GM20431 (cell line): ENCODE results near the gene SETDB2.

ENCODE experiments used
- in situ Hi-C: fragments of 300-500 bp; cut with MseI, MboI; formaldehyde crosslinking; loops from one replicate; pipeline ENCODE4 v1.15.0; 2020; ENCODE audit warnings: low sequenced_read_pairs; ENCODE audit not compliant: unreplicated experiment

Gene SETDB2, protein sequence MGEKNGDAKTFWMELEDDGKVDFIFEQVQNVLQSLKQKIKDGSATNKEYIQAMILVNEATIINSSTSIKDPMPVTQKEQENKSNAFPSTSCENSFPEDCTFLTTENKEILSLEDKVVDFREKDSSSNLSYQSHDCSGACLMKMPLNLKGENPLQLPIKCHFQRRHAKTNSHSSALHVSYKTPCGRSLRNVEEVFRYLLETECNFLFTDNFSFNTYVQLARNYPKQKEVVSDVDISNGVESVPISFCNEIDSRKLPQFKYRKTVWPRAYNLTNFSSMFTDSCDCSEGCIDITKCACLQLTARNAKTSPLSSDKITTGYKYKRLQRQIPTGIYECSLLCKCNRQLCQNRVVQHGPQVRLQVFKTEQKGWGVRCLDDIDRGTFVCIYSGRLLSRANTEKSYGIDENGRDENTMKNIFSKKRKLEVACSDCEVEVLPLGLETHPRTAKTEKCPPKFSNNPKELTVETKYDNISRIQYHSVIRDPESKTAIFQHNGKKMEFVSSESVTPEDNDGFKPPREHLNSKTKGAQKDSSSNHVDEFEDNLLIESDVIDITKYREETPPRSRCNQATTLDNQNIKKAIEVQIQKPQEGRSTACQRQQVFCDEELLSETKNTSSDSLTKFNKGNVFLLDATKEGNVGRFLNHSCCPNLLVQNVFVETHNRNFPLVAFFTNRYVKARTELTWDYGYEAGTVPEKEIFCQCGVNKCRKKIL

DNA sequence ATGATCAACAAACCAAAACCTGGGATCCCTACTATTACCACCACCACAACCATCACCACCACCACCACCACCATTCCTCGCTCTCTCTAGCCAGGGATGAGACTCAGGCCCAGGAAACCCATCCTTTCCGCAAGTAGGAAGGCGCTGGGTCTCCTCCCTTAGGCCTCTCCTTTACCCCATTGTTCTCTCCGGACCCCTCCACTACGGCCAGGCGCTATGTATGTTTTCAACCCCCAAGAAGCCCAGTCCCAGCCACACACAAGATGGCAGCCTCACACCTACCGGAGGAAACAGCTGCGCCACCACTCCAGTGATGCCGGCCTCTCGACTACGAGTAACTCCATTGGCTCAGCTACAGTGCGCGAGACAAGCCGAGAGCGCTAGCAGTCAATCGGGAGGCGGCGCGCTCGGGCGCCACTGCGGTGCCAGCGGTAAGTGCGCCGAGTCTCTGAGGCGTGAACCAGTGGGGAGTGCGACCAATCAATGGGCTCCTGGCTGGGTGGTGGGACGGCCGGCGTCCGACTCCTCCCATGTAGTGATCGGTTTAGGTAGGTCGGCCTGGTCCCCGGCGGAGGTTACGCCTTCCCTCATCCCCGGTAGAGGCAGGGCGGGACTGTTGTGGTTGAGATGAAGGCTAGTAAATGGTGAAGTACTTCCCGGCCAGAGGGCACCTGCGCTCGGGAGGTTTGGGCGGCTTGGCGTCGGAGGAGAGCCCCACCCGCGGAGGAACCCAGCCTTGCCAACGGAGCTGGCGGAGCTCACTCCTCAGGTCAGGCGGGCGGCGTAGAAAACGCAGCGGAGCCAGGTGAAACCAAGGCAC lies at the start of gene SETDB2, which contains the start of gene CAB39L:
SETDB2 (plus strand) TSS at position 571 of the 820 bp plus-strand sequence. CDS start 7,620 bp downstream, outside the sequence.
CAB39L (minus strand) TSS at position 361 of the 820 bp plus-strand sequence. CDS start 61,154 bp downstream, outside the sequence.
- in situ Hi-C loops: no loop called here

DNA sequence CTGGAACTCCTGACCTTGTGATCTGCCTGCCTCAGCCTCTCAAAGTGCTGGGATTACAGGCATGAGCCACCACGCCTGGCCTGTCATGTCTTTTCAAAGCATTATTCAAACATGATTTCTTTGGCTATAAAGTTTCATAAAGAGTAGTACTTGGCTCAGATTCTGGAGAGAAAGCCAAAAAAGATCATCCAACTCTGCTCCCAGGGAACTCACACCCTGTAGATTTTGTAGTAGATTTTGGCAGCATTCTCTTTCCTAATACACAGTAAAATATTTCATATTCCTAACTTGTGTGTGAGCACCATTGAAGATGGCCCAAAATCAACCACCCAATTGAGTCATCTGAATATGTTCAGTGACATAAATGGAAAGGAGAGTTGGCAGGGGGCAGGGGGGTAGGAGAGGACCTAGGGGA lies 48.6 kb upstream of the SETDB2 start:
- in situ Hi-C loops: no loop called here

DNA sequence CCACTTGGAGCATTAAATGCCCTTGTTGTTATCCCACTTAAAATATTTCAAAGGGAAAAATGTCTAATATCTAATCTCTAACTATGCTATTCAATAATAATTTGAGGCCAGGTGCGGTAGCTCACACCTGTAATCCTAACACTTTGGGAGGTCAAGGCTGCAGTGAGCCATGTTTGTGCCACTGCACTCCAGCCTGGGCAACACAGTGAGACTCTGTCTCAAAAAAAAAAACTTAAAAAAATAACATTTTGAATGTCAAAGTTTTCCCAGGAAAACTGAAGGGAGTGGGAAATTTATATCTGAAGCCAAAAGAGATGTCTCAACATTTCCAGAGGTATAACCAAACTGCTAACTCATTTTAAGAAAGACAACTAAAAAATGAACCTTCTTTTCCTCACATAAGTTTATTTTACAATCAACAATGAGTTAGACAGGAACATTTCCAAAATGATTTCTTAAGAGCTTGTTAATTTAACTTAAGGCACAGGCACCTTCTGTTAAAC lies 48.1 kb upstream of the SETDB2 start:
- in situ Hi-C loops: no loop called here

DNA sequence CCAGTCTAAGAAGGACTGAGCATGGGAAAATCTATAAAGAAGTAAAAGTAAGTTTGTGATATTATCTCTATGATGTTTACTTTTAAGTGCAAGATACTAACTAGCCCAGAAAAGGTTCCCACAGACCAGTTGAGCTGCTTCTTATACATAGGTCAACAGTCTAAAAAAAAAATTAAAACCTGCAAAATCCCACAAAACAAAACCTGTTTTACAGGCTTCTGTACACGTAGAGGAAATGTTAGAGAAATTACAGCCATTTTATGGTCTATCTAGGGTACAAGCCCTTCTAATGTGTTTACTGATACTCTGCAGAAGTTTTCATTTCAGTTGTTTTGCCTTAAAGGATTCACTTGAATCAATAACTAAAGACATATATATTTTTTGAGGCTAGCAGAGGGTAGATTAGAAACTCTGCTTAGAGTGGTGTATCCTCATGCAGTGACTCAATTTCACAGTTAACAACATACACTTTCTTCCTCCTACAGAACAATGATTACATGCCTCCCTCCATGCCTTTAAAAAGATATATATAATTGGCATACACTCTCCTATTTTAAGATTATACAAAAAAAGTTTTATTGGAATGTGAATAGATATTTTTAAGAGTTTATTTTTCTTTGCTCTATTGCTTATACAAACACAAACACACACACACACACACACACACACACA lies 44.1 kb upstream of the SETDB2 start:
- in situ Hi-C loops: loop anchor here (25.0 kb wide), 1 partner anchor 212 kb away; no protein-coding TSS in a partner anchor

DNA sequence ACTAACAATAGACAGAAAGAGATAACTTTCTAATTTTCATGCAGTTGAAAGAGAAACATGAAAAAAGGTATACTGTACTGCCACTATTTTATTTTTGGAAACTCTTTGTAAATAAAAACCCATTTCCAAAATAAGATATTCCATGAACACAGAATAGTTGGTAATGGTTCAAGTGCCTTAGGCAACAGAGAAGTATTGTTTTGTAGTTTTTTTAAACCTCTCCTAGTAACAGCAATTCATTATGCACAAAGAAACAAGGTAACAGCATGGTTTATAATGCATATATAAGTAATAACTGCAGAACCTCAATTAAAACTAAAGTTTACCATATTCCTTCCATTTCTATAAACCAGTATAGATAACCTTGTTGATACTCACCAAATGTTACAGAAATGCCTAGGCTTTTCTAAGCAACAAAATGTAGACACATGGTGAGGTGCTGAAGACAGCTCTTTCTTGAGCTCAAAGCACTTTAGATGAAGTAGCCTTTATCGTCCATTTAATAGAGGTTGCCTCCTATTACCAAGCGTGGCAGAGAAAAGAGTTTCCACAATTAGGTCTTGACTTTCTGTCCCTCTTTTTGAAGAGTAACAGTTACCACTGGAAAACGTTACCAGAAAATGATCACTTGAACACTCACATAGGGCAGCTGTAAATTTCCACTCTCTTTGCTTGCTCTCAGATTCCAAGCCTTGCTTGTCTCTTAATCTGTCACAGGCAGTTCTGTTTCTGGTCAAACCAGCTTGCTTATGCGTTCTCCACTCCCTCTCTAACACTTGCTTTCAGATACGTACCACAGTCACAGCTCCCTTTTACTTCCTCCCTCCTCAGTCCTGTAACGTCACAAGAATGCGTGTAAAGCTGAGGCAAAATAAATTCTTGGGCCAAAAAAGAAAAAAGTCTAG lies 43.1 kb upstream of the SETDB2 start:
- in situ Hi-C loops: loop anchor here (25.0 kb wide), 1 partner anchor 211 kb away; no protein-coding TSS in a partner anchor

DNA sequence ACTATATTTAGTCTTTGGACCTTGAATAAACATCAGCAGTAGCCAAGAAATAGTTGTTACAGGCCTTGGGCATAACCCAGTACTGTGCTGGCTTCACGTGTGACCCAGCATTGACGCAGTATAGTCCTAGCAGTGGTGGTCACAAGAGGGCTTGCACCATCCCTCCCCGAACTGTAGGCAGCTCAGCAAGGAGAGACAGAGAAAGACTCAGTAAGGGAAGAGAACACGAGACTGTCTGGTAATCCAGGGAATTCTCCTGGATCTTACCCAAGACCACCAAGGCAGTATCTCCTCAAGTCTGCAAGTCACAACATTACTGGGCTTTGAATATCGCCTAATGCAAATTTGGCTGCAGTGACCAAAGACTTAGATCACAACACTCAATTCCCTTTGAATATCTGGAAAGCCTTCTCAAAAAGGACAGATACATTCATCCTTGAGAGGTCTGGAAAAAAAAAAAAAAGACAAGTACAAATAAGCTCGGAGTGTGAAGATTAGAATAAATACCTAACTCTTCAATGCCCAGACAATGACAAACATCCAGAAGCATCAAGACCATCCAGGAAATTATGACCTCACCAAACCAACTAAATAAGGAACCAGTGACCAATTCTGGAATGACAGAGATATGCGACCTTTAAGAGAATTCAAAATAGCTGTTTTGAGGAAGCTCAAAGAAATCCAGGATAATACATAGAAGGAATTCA lies 39.9 kb upstream of the SETDB2 start:
- in situ Hi-C loops: loop anchor here (25.0 kb wide), 1 partner anchor 208 kb away; no protein-coding TSS in a partner anchor

DNA sequence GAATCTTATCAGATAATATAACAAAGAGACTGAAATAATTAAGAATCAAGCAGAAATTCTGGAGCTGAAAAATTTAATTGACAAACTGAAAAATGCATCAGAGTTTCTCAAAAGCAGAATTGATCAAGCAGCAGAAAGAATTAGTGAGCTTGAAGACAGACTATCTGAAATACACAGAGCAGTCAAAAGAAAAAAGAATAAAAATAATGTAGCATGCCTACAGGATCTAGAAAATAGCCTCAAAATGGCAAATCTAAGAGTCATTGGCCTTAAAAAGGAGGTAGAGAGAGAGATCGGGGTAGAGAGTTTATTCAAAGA lies 39.4 kb upstream of the SETDB2 start:
- in situ Hi-C loops: loop anchor here (25.0 kb wide), 1 partner anchor 208 kb away; no protein-coding TSS in a partner anchor

DNA sequence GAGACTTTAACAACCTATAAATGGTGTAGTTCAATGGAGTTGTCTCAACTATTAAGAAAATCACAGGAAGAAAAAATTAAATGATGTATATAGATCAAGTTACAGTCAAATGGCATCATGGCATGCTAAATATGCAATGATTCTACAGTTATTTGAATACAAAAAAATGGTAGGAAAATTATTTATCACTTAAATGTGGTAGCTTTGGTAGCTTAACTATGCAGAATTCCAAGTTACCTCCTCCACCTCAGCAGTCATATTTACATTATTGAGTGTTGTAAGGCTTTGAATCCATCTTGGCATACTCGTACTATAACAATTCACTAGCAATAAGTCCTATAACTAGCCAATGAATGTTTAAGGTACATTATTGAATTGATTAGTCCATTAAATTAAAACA lies 37.0 kb upstream of the SETDB2 start:
- in situ Hi-C loops: loop anchor here (25.0 kb wide), 1 partner anchor 205 kb away; no protein-coding TSS in a partner anchor

DNA sequence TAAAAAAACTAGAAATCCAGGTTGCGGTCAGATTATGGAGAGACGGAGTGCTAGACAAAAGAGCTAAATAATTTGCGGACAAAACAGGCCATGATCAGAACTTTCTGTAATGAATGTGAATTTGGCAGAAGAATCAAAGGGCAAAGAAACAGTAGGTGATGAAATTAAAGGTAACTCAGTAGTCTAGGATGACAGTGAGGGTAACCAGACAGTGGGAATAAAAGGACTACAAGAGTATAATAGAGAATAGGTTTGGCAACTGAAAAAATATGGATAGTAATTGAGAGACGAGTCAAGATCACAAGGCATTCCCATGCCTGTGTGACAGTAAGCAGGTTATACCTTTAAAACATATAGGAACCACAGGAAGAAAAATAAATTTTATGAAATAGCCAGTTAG lies 36.1 kb upstream of the SETDB2 start:
- in situ Hi-C loops: loop anchor here (25.0 kb wide), 1 partner anchor 204 kb away; no protein-coding TSS in a partner anchor

DNA sequence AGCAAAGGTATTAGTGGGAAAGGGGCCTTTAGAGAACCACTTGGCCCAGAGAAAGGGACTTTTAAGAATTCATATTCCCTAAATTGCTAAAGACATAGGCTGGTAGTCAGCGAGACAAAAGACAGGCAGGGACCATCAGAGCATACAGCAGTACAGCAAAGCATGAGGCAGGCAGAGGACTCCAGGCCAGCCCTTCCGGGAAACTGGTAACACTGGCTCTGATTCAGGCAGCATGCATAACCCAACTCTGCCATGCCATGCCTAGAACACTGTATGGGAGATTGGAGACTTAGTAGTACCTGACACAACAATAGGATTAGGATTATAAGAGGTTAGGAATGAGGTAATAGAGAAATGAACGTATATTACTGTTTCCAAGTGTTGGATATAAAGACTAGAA lies 35.1 kb upstream of the SETDB2 start:
- in situ Hi-C loops: loop anchor here (25.0 kb wide), 1 partner anchor 203 kb away; no protein-coding TSS in a partner anchor

DNA sequence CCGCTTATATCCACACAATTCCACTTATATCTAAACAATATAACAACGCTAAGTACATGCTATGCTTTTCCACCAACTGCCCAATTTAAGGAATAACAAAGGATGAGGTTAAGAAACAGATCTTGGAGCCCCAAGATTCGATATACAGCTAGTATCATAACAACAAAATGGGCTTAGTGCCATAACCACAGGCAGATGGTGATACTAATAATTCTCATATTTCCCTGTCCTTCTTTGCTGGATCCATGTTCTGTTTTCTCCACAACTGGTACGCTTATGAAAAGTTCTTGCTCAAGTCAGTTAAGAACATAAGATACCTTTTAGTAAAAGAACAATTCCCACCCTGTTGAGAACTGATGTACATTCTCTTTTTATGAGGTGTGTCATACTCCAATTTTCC lies 34.1 kb upstream of the SETDB2 start:
- in situ Hi-C loops: loop anchor here (25.0 kb wide), 1 partner anchor 202 kb away; no protein-coding TSS in a partner anchor

DNA sequence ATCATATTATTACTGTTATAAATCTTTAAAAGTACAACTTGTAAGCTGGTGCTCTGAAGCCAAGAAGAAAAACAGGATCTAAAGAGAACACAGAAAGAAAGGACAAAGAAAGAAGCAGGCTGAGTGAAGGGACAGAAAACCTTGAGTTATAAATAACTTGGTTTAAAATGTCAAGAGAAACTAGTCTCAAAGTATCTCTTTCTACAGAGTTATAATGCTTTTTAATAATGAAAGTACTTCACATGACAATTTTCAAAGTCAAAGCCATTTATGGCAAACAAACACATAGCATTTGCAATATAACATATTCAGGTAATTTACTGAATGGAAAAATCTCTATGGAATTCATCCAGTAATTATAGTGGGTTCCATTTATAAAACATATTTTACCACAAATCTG lies 33.6 kb upstream of the SETDB2 start:
- in situ Hi-C loops: loop anchor here (25.0 kb wide), 1 partner anchor 202 kb away; no protein-coding TSS in a partner anchor

DNA sequence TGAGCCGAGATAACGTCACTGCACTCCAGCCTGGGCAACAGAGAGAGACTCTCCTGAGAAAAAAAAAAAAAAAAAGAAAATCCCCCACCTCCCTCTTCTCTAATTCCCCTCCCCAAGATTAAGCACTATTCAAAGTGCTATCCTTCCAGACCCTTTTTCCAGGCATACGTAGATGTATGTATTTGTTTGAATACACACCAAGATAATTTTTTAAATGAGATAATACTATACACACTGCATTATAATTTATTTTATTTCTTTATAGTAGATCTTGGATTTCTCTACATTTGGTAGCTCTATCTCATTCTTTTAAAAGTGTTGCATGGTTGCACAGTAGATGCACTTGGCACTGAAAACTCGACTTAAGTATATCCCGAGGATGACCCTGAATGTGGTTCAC lies 32.7 kb upstream of the SETDB2 start:
- in situ Hi-C loops: loop anchor here (25.0 kb wide), 1 partner anchor 201 kb away; no protein-coding TSS in a partner anchor

DNA sequence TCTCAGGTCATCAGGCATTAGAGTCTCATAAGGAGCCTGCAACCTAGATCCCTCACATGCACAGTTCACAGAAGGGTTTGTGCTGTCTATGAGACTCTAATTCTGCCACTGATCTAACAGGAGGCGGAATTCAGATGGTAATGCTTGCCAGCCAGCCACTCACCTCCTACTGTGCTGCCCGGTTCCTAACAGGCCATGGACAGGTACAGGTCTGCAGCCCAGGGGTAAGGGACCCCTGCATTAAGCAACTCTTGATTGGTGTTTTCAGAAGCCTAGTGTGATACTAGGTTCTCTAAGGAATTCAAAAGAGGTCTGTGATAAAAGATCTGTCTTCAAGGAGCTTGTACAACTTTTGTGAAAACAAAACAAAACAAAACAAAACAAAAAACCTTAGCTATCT lies 31.3 kb upstream of the SETDB2 start:
- in situ Hi-C loops: loop anchor here (25.0 kb wide), 1 partner anchor 200 kb away; no protein-coding TSS in a partner anchor

DNA sequence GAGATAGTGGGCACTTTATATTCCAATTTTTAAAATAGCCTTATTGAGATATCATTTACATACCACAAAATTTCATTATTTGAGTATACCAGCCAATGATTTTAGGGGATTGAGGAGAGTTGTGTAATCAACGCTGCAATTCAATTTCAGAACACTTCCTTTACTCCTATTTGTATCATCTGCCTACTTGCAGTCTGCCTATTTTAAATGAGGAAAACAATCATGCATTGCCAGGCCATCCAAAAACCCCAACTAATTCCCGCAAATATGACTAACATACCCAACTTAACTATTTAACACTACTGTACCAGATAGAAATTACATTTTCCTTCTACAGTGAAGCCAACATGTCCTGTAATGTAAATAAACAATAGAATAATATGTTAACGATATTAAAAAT lies 26.9 kb upstream of the SETDB2 start:
- in situ Hi-C loops: loop anchor here (25.0 kb wide), 1 partner anchor 195 kb away; no protein-coding TSS in a partner anchor

DNA sequence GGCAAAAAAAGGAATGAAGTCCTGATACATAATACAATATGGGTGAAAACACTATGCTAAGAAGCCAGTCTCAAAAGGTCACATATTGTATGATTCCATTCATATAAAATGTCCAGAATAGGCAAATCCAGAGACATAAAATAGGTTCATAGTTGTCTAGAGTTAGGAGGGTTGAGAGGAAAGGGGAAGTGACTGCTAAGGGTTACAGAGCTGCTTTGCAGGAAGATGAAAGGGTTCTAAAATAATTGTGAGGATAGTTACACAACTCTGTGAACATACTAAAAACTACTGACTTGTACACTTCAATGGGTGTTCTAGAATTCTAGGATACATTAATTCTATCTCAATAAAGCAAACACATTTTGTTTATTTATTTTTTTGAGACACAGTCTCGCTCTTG lies 25.9 kb upstream of the SETDB2 start:
- in situ Hi-C loops: loop anchor here (25.0 kb wide), 1 partner anchor 194 kb away; no protein-coding TSS in a partner anchor

DNA sequence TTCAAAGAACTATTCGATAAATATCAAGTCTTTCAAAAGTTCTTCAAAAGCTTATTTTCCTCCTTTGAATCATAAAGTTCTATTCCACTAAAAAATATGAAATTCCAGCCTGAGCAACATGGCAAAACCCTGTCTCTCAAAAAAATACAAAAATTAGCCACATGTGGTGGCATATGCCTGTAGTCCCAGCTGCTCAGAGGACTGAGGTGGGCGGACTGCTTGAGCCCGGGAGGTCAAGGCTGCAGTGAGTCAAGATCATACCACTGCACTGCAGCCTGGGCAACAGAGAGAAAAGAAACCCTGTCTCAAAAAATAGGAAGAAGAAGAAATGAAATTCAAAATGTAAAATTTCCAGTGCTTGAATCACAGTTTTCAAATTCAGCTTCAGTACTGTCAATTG lies 24.8 kb upstream of the SETDB2 start:
- in situ Hi-C loops: loop anchor here (25.0 kb wide), 1 partner anchor 193 kb away; no protein-coding TSS in a partner anchor
